Mesenchymal stem cell (in vitro differentiated cells and primary cell): Measurements from ENCODE around the gene ABLIM2.

ENCODE experiments used
- DNase-seq: peaks from one replicate; pipeline ENCODE4 v3.0.0-alpha.2; 2013
- H2AFZ ChIP-seq: one replicate; pipeline ENCODE4 v1.6.1; 2013; ENCODE audit warnings: low read depth, mild to moderate bottlenecking, control low read depth, inconsistent platforms, low read length, moderate library complexity
- H2AK5ac ChIP-seq: 2 replicates; pipeline ENCODE4 v1.6.1; 2013; ENCODE audit warnings: low read length, moderate library complexity, mild to moderate bottlenecking, inconsistent platforms; ENCODE audit not compliant: severe bottlenecking
- H2BK120ac ChIP-seq: one replicate; pipeline ENCODE4 v1.6.1; 2013; ENCODE audit warnings: low read depth, mild to moderate bottlenecking, inconsistent platforms, low read length, moderate library complexity
- H2BK12ac ChIP-seq, 2 experiments: one replicate each; pipeline ENCODE4 v1.6.1; 2013; ENCODE audit warnings: inconsistent platforms in 2 of 2, low read length in 2 of 2, mild to moderate bottlenecking in 2 of 2, moderate library complexity in 2 of 2, control low read depth in 1 of 2
- H2BK15ac ChIP-seq: one replicate; pipeline ENCODE4 v1.6.1; 2013; ENCODE audit warnings: mild to moderate bottlenecking, low read depth, inconsistent platforms; ENCODE audit not compliant: poor library complexity, severe bottlenecking
- H2BK5ac ChIP-seq: 2 replicates; pipeline ENCODE4 v1.6.1; 2013; ENCODE audit warnings: low read depth, mild to moderate bottlenecking, low read length, control low read depth, inconsistent platforms; ENCODE audit not compliant: poor library complexity, severe bottlenecking
- H3K14ac ChIP-seq, 2 experiments: one replicate each; pipeline ENCODE4 v1.6.1; 2013; ENCODE audit warnings: inconsistent platforms in 2 of 2, low read length in 2 of 2, control low read depth in 1 of 2, mild to moderate bottlenecking in 1 of 2, moderate library complexity in 1 of 2
- H3K18ac ChIP-seq, 2 experiments: one replicate each; pipeline ENCODE4 v1.6.1; 2013; ENCODE audit warnings: inconsistent platforms in 2 of 2, low read length in 2 of 2, control low read depth in 1 of 2, low read depth in 1 of 2, mild to moderate bottlenecking in 1 of 2
- H3K23ac ChIP-seq, 2 experiments: one replicate each; pipeline ENCODE4 v1.6.1; 2013; ENCODE audit warnings: inconsistent platforms in 2 of 2, low read length in 2 of 2, mild to moderate bottlenecking in 2 of 2, moderate library complexity in 2 of 2, control low read depth in 1 of 2
- H3K27ac ChIP-seq: 2 replicates; pipeline ENCODE4 v1.5.1; 2013; ENCODE audit warnings: mild to moderate bottlenecking, moderate library complexity, low read length, control low read depth, inconsistent platforms; ENCODE audit not compliant: poor library complexity, severe bottlenecking
- H3K27me3 ChIP-seq, 2 experiments: 2 replicates each; pipeline versions ENCODE4 v1.6.1 to v1.7.0; 2013; ENCODE audit warnings: low read length in 2 of 2, mild to moderate bottlenecking in 2 of 2, moderate library complexity in 2 of 2, control low read depth in 1 of 2, inconsistent platforms in 1 of 2; ENCODE audit not compliant: control insufficient read depth in 1 of 2, insufficient read depth in 1 of 2
- H3K36me3 ChIP-seq, 2 experiments: 2 replicates each; pipeline versions ENCODE4 v1.6.1 to v1.7.0; 2013; ENCODE audit warnings: low read length in 2 of 2, control low read depth in 1 of 2, inconsistent platforms in 1 of 2, low read depth in 1 of 2, mild to moderate bottlenecking in 1 of 2; ENCODE audit not compliant: insufficient read depth in 2 of 2, control insufficient read depth in 1 of 2
- H3K4ac ChIP-seq, 2 experiments: one replicate each; pipeline ENCODE4 v1.6.1; 2013; ENCODE audit warnings: inconsistent platforms in 2 of 2, low read length in 2 of 2, mild to moderate bottlenecking in 2 of 2, moderate library complexity in 2 of 2, control low read depth in 1 of 2, low read depth in 1 of 2
- H3K4me1 ChIP-seq: 2 replicates; pipeline ENCODE4 v1.6.1; 2013; ENCODE audit warnings: low read depth, low read length, control low read depth; ENCODE audit not compliant: control insufficient read depth, insufficient read depth
- H3K4me2 ChIP-seq: 2 replicates; pipeline ENCODE4 v1.6.1; 2013; ENCODE audit warnings: low read length, mild to moderate bottlenecking, inconsistent platforms; ENCODE audit not compliant: poor library complexity, severe bottlenecking
- H3K4me3 ChIP-seq, 2 experiments: 2 replicates each; pipeline versions ENCODE4 v1.5.1 to v1.7.0; 2013; ENCODE audit warnings: low read length in 2 of 2, mild to moderate bottlenecking in 2 of 2, control low read depth in 1 of 2, low read depth in 1 of 2; ENCODE audit not compliant: insufficient read depth in 1 of 2
- H3K79me1 ChIP-seq: replicated peaks from 2 replicates; pipeline ENCODE4 v1.6.1; 2013; ENCODE audit warnings: mild to moderate bottlenecking, control low read depth, low read length, inconsistent platforms; ENCODE audit not compliant: poor library complexity, severe bottlenecking
- H3K9ac ChIP-seq: 2 replicates; pipeline ENCODE4 v1.7.0; 2013; ENCODE audit warnings: mild to moderate bottlenecking, low read length, moderate library complexity
- H3K9me3 ChIP-seq: 2 replicates; pipeline ENCODE4 v1.7.0; 2013; ENCODE audit warnings: mild to moderate bottlenecking, low read length; ENCODE audit not compliant: control insufficient read depth
- H4K8ac ChIP-seq: one replicate; pipeline ENCODE4 v1.6.1; 2013; ENCODE audit warnings: inconsistent platforms, mild to moderate bottlenecking, low read length, moderate library complexity
- H4K91ac ChIP-seq: one replicate; pipeline ENCODE4 v1.6.1; 2013; ENCODE audit warnings: mild to moderate bottlenecking, low read length, inconsistent platforms
- WGBS: methylation state at CpG from one replicate; pipeline ENCODE4 v1.1.7; 2013; ENCODE audit warnings: mixed read lengths; 5-methylcytosine and 5-hydroxymethylcytosine counted together

Gene ABLIM2

DNA sequence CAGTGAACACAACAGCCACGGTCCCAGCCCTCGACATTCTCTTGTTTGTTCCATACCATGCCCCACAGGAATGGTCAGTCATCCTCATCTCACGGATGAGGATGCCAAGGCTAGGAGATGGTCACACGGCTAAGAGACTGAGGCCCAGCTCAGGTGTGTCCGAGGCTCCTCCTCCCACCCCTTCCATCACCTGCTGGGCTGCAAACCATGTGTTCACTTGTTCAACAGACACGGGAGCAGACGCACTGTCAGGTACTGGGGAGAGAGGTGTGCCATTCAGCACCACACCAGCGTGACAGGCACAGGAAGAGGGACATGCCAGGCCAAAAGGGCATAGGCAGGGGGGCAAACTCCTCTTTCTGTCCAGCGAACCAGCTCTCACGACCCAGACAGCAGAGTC lies 45.9 kb downstream of the ABLIM2 start:
- Histone ChIP-seq H3K4ac (no peak overlapping the region), H3K14ac (no peak overlapping the region), H3K23ac (no peak overlapping the region), H2BK120ac (no peak overlapping the region), H2AFZ (no peak overlapping the region), H3K4me1 (peaks cover 20% of the 10 kb centered on the region), H3K9ac (no peak overlapping the region), H4K8ac (no peak overlapping the region), H3K79me1 (no peaks in the 10 kb centered on the region), H3K4me2 (no peak overlapping the region), H2AK5ac (no peak overlapping the region), H3K18ac (no peak overlapping the region), H3K36me3 (no peaks in the 10 kb centered on the region), H3K27ac (no peak overlapping the region), H3K27me3 (peaks cover 52 to 83% of the 10 kb centered on the region in 2 experiments), H3K4me3 (no peak overlapping the region), H2BK12ac (no peak overlapping the region), H2BK15ac (no peak overlapping the region), H4K91ac (no peak overlapping the region), H3K9me3 (peaks cover 3% of the 10 kb centered on the region), H2BK5ac (no peak overlapping the region)
- WGBS = 86% methylated on average over 10 of the region's 10 CpGs
- DNase-seq = no peak

DNA sequence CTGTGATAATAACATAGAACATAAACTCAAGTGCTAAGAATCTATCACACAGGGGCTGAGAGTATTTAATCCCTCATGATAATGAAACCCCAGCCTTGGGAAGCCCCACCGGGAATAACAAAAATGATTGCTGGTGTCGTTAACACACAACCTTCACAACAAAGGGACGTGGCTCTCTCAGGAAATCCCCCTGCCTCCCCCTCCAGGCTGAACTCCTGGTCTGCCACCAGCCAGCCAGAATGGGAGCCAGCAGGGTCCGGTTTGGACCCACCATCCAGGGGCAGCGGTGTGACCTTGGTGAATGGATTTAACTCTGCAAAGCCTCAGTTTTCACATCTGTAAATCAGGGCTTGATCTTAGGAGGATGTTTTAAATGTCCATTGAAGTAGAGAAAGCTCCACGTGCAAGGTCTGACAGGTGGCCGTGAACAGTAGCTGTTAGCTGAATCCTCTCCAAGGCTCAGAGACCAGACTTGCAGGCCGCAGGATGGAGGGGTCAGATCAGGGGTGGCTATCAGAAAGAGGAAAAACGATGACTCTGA lies 46.5 kb downstream of the ABLIM2 start:
- Histone ChIP-seq H4K91ac (no peak overlapping the region), H3K14ac (no peak overlapping the region), H3K27ac (no peak overlapping the region), H3K23ac (no peak overlapping the region), H3K4me3 (no peak overlapping the region), H2BK15ac (no peak overlapping the region), H3K4me2 (no peak overlapping the region), H2AFZ (no peak overlapping the region), H2AK5ac (no peak overlapping the region), H3K4me1 (peaks cover 20% of the 10 kb centered on the region), H3K9ac (no peak overlapping the region), H3K4ac (no peak overlapping the region), H3K18ac (no peak overlapping the region), H3K27me3 (peaks cover 58 to 85% of the 10 kb centered on the region in 2 experiments), H4K8ac (no peak overlapping the region), H3K9me3 (peaks cover 5% of the 10 kb centered on the region), H3K79me1 (no peaks in the 10 kb centered on the region), H2BK5ac (no peak overlapping the region), H2BK12ac (no peak overlapping the region), H3K36me3 (no peaks in the 10 kb centered on the region), H2BK120ac (no peak overlapping the region)
- no peak for DNase-seq
- 65% methylated on average over 9 of the region's 9 CpGs for WGBS

DNA sequence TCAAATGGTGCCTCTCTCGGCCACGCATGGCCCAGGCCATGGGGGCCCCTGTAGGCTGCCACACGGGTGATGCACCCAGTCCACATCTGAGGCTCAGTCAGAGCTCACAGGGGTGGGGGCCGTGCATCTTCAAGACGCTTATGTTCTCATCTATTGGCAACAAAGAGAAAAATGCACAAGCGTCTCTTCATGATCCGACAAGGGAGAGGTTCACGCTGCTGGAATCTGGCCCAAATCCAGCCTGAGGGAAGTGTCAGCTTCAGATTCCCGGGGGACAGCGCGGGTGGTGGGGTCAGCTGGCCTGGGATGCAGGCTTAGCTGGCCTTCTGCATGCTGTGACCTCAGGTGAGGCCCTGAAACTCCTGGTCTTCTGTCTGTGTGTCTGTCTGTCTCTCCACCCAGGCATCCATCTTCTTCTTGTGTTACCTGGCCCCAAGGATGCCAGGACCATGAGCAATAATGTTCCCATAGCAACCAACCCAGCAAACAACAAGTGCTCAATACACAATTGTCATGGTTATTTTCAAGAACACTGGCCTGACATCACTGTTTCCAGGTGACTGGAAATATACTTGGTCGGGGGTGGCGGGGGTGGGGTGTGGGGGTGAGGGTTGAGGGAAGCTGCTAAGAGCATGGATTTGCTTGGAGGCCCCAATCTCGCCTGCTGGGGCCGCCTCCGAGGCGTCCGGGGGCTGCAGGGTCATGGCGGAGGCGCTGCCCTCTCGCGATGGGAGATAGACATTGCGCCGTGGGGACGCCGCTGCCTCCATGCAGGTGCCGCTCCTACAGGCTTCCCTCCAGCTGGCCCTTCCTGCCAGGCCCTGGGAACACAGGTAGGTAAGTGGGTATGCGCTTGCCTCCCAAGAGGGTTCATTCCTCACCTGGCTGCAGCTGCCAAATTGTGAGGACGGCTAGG lies 48.3 kb downstream of the ABLIM2 start:
- Histone ChIP-seq H3K4me2 (no peak overlapping the region), H2AFZ (no peak overlapping the region), H2BK120ac (no peak overlapping the region), H3K79me1 (no peaks in the 10 kb centered on the region), H3K18ac (no peak overlapping the region), H4K91ac (no peak overlapping the region), H3K9me3 (peaks cover 5% of the 10 kb centered on the region), H3K4ac (no peak overlapping the region), H3K9ac (no peak overlapping the region), H2BK12ac (no peak overlapping the region), H2BK15ac (no peak overlapping the region), H2BK5ac (no peak overlapping the region), H3K4me3 (no peak overlapping the region), H2AK5ac (no peak overlapping the region), H3K23ac (no peak overlapping the region), H3K4me1 (peaks cover 20% of the 10 kb centered on the region), H3K14ac (no peak overlapping the region), H4K8ac (no peak overlapping the region), H3K27ac (no peak overlapping the region), H3K27me3 (peaks cover 67 to 91% of the 10 kb centered on the region in 2 experiments), H3K36me3 (no peaks in the 10 kb centered on the region)
- WGBS = 35% methylated on average over 29 of the region's 29 CpGs
- peak; percentile 12 for DNase-seq

DNA sequence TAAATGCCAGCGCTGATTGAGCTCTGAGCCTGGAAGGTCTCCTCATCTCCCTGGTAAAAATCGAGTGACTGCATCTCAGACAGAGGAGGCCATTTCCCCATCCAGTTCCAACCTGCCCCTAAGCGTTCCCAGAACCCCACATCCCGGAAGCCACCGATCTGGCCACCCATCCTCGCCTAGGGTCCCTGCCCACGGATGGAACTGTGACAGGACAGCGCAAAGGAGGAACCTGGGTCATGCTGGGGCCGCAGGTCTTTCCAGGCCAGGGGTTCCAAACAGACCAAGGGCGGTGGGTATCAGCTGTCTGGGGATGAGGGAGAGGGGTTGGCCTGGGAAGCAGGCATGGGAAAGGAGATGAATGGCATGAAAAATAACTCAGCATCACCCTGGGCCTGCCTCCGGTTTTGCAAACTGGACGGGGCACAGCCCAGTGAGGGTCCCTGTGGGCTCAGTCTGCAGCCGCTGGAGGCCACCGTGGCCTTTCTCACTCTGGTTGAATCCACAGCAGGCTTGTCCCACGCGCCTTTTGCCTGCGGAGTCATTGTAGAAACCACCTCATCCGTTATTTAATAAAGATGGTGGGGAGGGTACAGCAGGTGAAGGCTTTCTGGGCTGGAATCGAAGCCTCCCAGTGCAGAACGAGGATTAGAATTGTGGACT lies 49.1 kb downstream of the ABLIM2 start:
- no peaks in the 10 kb centered on the region for H3K36me3 ChIP-seq
- no peak overlapping the region for H3K4me2 ChIP-seq
- no peak overlapping the region for H3K14ac ChIP-seq
- H2AK5ac ChIP-seq = no peak overlapping the region
- no peak overlapping the region for H3K27ac ChIP-seq
- H3K4me3 ChIP-seq = no peak overlapping the region
- H3K27me3 ChIP-seq = peaks cover 74 to 93% of the 10 kb centered on the region in 2 experiments
- no peak overlapping the region for H3K23ac ChIP-seq
- no peak overlapping the region for H2BK5ac ChIP-seq
- no peak overlapping the region for H3K4ac ChIP-seq
- 91% methylated on average over 20 of the region's 20 CpGs for WGBS
- no peak for DNase-seq
- H3K18ac ChIP-seq = no peak overlapping the region
- H2BK12ac ChIP-seq = no peak overlapping the region
- peaks cover 20% of the 10 kb centered on the region for H3K4me1 ChIP-seq
- H3K79me1 ChIP-seq = no peaks in the 10 kb centered on the region
- H3K9ac ChIP-seq = no peak overlapping the region
- H2BK120ac ChIP-seq = no peak overlapping the region
- H3K9me3 ChIP-seq = peaks cover 5% of the 10 kb centered on the region
- no peak overlapping the region for H2AFZ ChIP-seq
- H4K8ac ChIP-seq = no peak overlapping the region
- no peak overlapping the region for H2BK15ac ChIP-seq
- no peak overlapping the region for H4K91ac ChIP-seq
